Activated CD4-positive, alpha-beta T cell treated with anti-CD3 and anti-CD28 coated beads, Interleukin-2, amount 50 U/mL, for 16 hours (primary cell): Measurements from ENCODE around the gene GSTM1.

Source experiments
- DNase-seq: peaks from one replicate; pipeline ENCODE4 v3.0.0-alpha.2; 2020

Gene GSTM1

DNA sequence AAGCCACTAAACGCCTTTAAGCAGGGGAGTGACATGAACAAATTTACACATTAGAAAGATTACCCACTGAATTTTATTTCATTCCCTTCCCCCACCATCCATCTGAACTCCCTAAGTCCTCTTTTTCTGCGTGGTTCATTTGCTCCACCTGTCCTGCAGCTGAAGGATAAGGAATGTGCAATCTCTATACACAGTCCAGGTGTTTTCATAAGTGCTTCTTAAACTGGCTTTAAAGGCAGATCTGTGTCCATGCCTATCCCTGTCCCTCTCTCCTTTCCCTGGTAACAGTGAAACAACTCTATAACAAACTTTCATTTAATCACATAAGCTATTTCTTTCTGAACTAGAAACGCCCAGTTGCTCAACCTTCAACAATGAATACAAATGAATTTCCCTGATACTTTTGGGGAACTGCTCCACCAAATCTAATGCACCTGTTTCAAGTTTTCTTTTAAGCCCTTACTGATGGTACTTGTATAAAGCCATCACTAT lies 44.8 kb downstream of the GSTM1 start:
- no peak for DNase-seq

DNA sequence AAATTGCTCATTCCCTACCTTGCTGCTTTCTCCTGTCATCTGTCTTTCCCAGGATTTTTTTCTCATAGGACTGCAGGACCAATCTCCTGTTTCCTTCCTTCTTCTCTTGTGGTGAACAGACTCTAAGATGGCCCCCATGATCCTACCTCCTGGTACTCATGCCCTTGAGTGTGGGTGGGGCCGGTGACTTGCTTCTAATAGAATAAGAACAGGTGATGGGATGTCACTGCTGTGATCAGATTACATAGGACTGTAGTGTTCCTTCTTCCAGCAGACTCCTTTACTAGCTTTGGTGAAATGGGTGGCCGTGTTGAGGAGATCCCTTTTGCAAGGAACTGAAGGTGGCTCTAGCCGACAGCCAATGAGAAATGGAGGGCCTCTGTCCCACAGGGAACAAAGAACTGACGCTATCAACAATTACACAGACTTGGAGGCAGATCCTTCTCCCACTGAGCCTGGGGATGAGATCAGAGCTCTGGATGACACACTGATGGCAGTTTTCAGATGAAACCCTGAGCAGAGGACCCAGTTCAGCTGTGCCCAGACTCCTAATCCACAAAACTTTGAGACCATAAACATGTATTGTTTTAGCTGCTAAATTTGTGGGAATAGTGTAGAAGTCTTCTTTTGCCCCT lies 45.7 kb downstream of the GSTM1 start:
- DNase-seq, result no peak

DNA sequence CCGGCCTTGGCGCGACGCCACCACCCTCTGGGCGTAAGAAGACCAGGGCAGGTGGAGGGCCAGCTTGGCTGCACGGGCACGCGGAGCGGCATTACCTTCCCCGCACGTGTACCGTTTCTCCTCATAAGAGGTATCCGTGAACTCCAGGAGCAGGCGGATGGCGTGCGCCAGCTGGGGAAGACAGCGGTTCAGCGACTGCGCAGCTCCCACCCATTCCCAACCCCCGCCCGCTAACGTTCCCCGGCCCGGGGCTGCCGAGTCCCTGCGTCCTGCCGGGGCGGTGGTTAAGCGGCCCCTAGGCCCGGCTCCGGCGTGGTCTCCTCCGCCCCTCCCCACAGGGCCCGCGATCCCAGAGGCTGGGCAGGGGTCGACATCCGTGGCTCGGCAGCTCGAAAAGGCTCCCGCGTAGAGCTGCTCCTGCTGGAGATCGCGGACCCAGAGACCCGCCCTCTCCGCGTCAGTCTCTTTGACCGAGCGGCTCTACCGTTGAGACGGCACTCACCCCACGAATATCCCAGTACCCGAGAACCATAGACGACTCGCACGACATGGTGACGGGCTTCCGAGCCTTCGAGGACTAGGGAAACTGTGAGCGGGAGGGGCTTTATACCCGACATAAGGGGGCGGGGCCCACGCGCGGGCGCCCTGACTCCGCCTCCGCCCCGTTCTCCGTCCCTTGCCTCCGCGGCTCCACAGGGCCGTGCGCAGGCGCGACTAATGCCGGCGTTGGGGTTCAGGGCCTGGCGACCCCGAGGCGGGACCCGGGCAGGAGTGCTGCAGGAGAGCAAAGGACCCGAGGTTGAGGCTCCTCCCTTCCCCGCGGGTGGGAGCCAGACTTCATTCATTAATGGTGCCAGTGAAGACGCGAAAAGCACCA lies 52.4 kb downstream of the GSTM1 start:
- DNase-seq, result peak; percentile 59

DNA sequence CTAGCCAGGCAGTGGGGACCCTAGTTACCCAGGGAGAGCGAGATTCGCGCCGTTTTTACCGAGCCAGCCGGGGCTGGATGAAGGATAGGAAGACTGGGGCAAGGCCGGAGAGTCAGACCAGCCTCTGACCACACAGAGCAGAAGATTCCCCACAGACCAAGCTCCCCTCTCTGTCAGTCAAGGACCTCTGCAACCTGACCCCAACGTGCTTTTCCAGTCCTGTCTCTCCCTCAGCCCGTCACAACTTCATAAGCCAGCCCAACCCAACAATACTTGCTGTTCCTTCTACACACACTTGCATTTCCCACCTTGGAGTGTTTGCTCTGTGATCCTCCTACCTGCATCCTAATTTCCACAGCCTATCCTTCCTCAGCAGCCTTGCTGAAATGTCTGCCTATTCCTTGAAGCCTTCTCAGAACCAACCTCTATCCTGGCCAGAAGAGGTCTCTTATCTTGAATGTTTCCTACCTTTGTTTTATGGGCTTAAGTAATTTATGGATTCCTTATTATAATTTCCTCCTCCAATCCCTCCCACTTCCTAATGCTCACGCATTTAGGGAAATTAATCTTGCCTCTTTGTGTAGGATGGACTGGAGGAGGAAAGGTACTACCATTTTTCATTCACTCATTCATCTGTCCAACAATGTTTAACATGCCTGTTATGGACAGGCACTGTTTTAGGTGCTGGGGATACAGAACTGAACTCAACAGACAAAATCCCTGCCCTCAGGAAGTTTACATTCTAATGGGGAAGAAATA lies 53.2 kb downstream of the GSTM1 start, which contains the start of gene GSTM3:
Gene GSTM3 (minus strand): TSS at position 424 of the 759 bp plus-strand sequence. CDS start 751 bp downstream, outside the sequence.
- DNase-seq, result no peak
